ENCODE results near the gene IWS1. TPM values are rescaled to one million over a fixed set of nuclear protein-coding genes. Genes with fewer than 3 reads are reported as not detected.

IWS1 gene
- total RNA-seq, 2 donors from 2014 or later, result 32.4 to 37.8 TPM

DNA sequence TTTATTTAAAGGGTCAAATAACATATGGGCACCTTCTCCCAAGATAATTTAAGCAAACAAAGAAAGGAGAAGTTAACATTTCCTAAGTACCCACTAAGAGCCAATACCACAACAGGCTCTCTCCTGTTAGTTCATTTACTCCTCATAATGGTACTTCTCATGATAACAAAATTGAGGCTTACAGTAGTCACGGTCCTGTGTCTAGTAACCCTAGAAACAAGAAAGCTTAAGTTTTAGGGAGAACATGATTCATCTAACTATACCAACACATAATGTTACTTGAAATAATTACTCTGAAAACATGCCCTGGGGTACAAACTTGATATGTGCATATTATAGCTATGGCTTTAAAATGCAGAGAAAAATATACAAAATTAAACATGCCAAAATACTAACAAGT lies 19.8 kb downstream of the IWS1 start:
- Histone ChIP-seq H3K4me3 (no peak overlapping the region), H3K9me3 (no peaks in the 10 kb centered on the region), H3K27me3 (no peaks in the 10 kb centered on the region), H3K36me3 (peaks cover 16% of the 10 kb centered on the region), H3K9ac (ENCODE audit: low read depth in 2 of 2, low read length in 2 of 2) (no peak overlapping the region), H3K27ac (no peak overlapping the region), H3K4me1 (no peaks in the 10 kb centered on the region)
- DNase-seq, result no peak
- intact Hi-C loops (cut with DNase I), result no loop called here
- TF ChIP-seq, protein P1, sequence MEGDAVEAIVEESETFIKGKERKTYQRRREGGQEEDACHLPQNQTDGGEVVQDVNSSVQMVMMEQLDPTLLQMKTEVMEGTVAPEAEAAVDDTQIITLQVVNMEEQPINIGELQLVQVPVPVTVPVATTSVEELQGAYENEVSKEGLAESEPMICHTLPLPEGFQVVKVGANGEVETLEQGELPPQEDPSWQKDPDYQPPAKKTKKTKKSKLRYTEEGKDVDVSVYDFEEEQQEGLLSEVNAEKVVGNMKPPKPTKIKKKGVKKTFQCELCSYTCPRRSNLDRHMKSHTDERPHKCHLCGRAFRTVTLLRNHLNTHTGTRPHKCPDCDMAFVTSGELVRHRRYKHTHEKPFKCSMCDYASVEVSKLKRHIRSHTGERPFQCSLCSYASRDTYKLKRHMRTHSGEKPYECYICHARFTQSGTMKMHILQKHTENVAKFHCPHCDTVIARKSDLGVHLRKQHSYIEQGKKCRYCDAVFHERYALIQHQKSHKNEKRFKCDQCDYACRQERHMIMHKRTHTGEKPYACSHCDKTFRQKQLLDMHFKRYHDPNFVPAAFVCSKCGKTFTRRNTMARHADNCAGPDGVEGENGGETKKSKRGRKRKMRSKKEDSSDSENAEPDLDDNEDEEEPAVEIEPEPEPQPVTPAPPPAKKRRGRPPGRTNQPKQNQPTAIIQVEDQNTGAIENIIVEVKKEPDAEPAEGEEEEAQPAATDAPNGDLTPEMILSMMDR (IDR thresholded peaks at IDR 0.05), result no peak

DNA sequence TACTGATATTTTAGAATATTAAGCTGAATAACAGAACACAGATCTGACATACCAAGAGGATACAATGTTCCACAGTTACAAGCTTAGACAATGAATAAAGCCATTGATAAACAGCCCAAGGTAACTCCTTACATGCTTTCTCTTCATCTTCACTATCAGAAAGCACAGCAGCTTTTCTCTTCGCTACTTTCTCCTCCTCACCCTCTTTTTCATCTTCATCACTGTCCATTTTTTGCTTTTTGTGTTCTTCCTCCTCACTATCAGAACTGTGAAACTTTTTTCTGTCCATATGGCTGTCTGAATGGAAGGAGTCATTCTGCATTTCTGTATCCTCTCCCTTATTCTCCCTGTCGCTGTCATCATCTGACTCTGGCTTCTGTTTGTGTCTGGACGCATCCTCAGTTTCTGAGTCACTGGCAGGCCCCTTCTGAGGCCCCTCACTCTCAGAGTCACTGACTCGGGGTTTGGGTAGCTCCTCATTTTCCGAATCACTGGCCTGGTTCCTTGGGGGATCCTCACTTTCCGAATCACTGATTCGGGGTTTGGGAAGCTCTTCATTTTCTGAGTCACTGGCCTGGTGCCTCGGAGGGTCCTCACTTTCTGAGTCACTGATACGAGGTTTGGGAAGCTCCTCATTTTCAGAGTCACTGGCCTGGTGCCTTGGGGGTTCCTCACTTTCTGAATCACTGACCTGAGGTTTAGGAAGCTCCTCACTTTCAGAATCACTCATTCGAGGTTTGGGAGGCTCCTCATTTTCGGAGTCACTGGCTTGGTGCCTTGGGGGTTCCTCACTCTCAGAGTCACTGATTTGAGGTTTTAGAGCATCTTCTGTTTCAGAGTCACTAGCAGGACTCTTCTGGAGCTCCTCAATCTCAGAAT lies 21.5 kb downstream of the IWS1 start:
- no peak overlapping the region for H3K27ac ChIP-seq
- H3K27me3 ChIP-seq, result no peaks in the 10 kb centered on the region
- H3K4me3 ChIP-seq, result no peak overlapping the region
- TF ChIP-seq, protein P1 (IDR thresholded peaks at IDR 0.05), result no peak
- H3K9me3 ChIP-seq, result no peaks in the 10 kb centered on the region
- H3K36me3 ChIP-seq, result peaks cover 16% of the 10 kb centered on the region
- intact Hi-C loops (cut with DNase I), result no loop called here
- no peak for DNase-seq
- H3K4me1 ChIP-seq, result no peaks in the 10 kb centered on the region
- no peak overlapping the region for H3K9ac ChIP-seq (ENCODE audit: low read depth in 2 of 2, low read length in 2 of 2)

DNA sequence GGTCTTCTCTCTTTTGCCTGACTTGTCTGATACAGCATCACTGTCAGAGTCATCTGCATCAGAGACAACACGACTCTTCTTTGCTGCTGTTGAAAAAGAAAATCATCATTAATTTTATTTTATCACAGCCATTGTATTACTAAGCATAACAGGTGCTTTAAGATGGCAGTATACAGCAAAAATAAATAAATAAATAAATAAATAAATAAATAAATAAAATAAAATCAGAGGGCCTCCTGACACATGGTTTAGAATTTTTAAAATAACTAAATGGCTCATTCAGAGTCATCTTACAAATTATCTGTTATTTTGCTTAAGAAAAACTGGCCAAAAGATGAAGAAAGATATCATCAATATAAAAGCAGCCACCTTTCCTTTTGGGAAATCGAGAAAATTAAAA lies 22.8 kb downstream of the IWS1 start:
- H3K27me3 ChIP-seq, result no peaks in the 10 kb centered on the region
- H3K9ac ChIP-seq (ENCODE audit: low read depth in 2 of 2, low read length in 2 of 2), result no peak overlapping the region
- no peak for DNase-seq
- H3K4me1 ChIP-seq, result no peaks in the 10 kb centered on the region
- TF ChIP-seq, protein P1 (IDR thresholded peaks at IDR 0.05), result no peak
- H3K4me3 ChIP-seq, result no peak overlapping the region
- no peaks in the 10 kb centered on the region for H3K9me3 ChIP-seq
- H3K36me3 ChIP-seq, result peaks cover 16% of the 10 kb centered on the region
- intact Hi-C loops (cut with DNase I), result no loop called here
- no peak overlapping the region for H3K27ac ChIP-seq

DNA sequence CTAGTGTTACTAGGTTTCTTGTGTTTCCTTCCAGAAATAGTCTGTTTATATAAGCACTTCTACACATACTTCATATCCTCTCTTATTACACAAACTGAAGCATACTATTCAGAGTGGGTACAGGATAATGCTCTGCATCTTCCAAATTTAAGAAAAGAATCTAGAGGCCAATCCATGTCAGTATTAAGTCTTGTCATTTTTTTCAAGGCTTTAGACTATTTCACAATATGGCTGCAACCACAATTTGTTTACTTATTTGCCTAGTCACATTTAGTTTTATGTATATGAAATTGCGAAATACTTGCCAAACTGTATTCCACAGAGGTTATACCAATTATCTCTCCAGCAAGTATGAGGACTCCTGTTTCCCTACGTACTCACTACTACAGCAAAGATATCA lies 27.9 kb downstream of the IWS1 start:
- no peaks in the 10 kb centered on the region for H3K4me1 ChIP-seq
- H3K9me3 ChIP-seq, result no peaks in the 10 kb centered on the region
- intact Hi-C loops (cut with DNase I), result no loop called here
- H3K27ac ChIP-seq, result no peak overlapping the region
- H3K4me3 ChIP-seq, result no peak overlapping the region
- DNase-seq, result no peak
- TF ChIP-seq, protein P1 (IDR thresholded peaks at IDR 0.05), result no peak
- peaks cover 21% of the 10 kb centered on the region for H3K36me3 ChIP-seq
- no peak overlapping the region for H3K9ac ChIP-seq (ENCODE audit: low read depth in 2 of 2, low read length in 2 of 2)
- H3K27me3 ChIP-seq, result no peaks in the 10 kb centered on the region

DNA sequence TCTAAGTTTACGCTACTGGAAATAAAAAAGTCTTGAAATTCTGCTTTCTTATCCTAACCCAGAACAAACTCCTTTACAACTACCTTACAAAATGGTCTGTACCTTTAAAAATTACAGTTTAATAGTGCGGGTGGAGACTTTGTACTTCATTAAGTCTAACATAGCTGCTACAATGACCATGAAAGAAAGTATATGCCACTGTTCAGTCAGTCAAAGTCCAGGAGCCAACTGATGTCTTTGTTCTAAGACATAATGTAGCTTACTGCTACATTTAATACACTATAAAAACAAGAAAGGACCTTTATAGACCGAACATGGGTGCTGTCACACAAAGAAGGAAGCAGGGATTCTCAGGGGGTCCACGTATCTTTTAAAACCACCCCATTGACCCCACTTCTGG lies 36.0 kb downstream of the IWS1 start:
- Histone ChIP-seq H3K9me3 (no peaks in the 10 kb centered on the region), H3K4me1 (no peaks in the 10 kb centered on the region), H3K4me3 (no peak overlapping the region), H3K27me3 (no peaks in the 10 kb centered on the region), H3K9ac (ENCODE audit: low read depth in 2 of 2, low read length in 2 of 2) (no peak overlapping the region), H3K36me3 (peaks cover 18% of the 10 kb centered on the region), H3K27ac (no peak overlapping the region)
- no peak for DNase-seq
- intact Hi-C loops (cut with DNase I), result no loop called here
- TF ChIP-seq, protein P1 (IDR thresholded peaks at IDR 0.05), result no peak
